Mononuclear cell (primary cell): ENCODE data around the gene ADAM12. TPM values are rescaled to one million over a fixed set of nuclear protein-coding genes. Genes with fewer than 3 reads are reported as not detected.

Experiments used
- H3K27me3 ChIP-seq: 2 replicates; pipeline ENCODE4 v1.6.0; 2011; ENCODE audit warnings: low read length, control low read depth; ENCODE audit not compliant: insufficient read depth
- H3K4me1 ChIP-seq: 2 replicates; pipeline ENCODE4 v1.5.1; 2011; ENCODE audit warnings: mild to moderate bottlenecking, low read length, control low read depth; ENCODE audit not compliant: insufficient read depth
- H3K4me3 ChIP-seq: 2 replicates; pipeline ENCODE4 v1.5.1; 2011; ENCODE audit warnings: mild to moderate bottlenecking, low read length, moderate library complexity
- H3K9me3 ChIP-seq: 2 replicates; pipeline ENCODE4 v1.5.1; 2011; ENCODE audit warnings: low read depth, mild to moderate bottlenecking, control low read depth, low read length
- total RNA-seq: library from RNA; depleted of rRNA; stranded (reverse); fragments of >200 nt; gene quantifications from one replicate; pipeline ENCODE4 v1.2.3, GENCODE V29; 2012

ADAM12 gene
- total RNA-seq, 1 donor, result 1.7 TPM

- Histone ChIP-seq H3K4me3 (no peak overlapping the region), H3K9me3 (no peaks in the 10 kb centered on the region), H3K27me3 (no peaks in the 10 kb centered on the region), H3K4me1 (peaks cover 10% of the 10 kb centered on the region)
Measured at GRCh38 chr10:126083009-126083408, 305.3 kb downstream of the ADAM12 start.

GRCh38 chr10:126081841-126082466, 306.3 kb downstream of the ADAM12 start:
- Histone ChIP-seq H3K27me3 (no peaks in the 10 kb centered on the region), H3K4me3 (no peak overlapping the region), H3K4me1 (peaks cover 2% of the 10 kb centered on the region), H3K9me3 (no peaks in the 10 kb centered on the region)

GRCh38 chr10:126080879-126081411, 307.3 kb downstream of the ADAM12 start:
- H3K9me3 ChIP-seq, result no peaks in the 10 kb centered on the region
- no peaks in the 10 kb centered on the region for H3K4me1 ChIP-seq
- no peak overlapping the region for H3K4me3 ChIP-seq
- no peaks in the 10 kb centered on the region for H3K27me3 ChIP-seq

GRCh38 chr10:126080291-126080825, 307.9 kb downstream of the ADAM12 start:
- H3K9me3 ChIP-seq, result no peaks in the 10 kb centered on the region
- no peaks in the 10 kb centered on the region for H3K4me1 ChIP-seq
- H3K4me3 ChIP-seq, result no peak overlapping the region
- H3K27me3 ChIP-seq, result no peaks in the 10 kb centered on the region

GRCh38 chr10:126075009-126075408, 313.3 kb downstream of the ADAM12 start:
- Histone ChIP-seq H3K9me3 (no peaks in the 10 kb centered on the region), H3K27me3 (no peaks in the 10 kb centered on the region), H3K4me1 (no peaks in the 10 kb centered on the region), H3K4me3 (no peak overlapping the region)

- H3K9me3 ChIP-seq, result no peaks in the 10 kb centered on the region
Measured at GRCh38 chr10:126074291-126074690, 314.0 kb downstream of the ADAM12 start.

GRCh38 chr10:126073606-126074005, 314.7 kb downstream of the ADAM12 start:
- Histone ChIP-seq H3K4me3 (no peak overlapping the region), H3K4me1 (no peaks in the 10 kb centered on the region), H3K27me3 (no peaks in the 10 kb centered on the region), H3K9me3 (no peaks in the 10 kb centered on the region)

More at GRCh38 chr10:126074291-126074690, 314.0 kb downstream of the ADAM12 start:
- Histone ChIP-seq H3K4me3 (no peak overlapping the region), H3K27me3 (no peaks in the 10 kb centered on the region), H3K4me1 (no peaks in the 10 kb centered on the region)

- no peaks in the 10 kb centered on the region for H3K9me3 ChIP-seq
- H3K27me3 ChIP-seq, result no peaks in the 10 kb centered on the region
- H3K4me1 ChIP-seq, result no peaks in the 10 kb centered on the region
- H3K4me3 ChIP-seq, result no peak overlapping the region
Measured at GRCh38 chr10:126072622-126073021, 315.7 kb downstream of the ADAM12 start.

GRCh38 chr10:126070476-126071215, 317.6 kb downstream of the ADAM12 start:
- Histone ChIP-seq H3K4me3 (no peak overlapping the region), H3K27me3 (no peaks in the 10 kb centered on the region), H3K4me1 (no peaks in the 10 kb centered on the region), H3K9me3 (no peaks in the 10 kb centered on the region)

- Histone ChIP-seq H3K4me1 (no peaks in the 10 kb centered on the region), H3K4me3 (no peak overlapping the region), H3K9me3 (no peaks in the 10 kb centered on the region), H3K27me3 (no peaks in the 10 kb centered on the region)
Measured at GRCh38 chr10:126068322-126068721, 320.0 kb downstream of the ADAM12 start.

GRCh38 chr10:126066456-126066855, 321.8 kb downstream of the ADAM12 start:
- Histone ChIP-seq H3K4me1 (no peaks in the 10 kb centered on the region), H3K9me3 (no peaks in the 10 kb centered on the region), H3K27me3 (no peaks in the 10 kb centered on the region), H3K4me3 (no peak overlapping the region)

- no peaks in the 10 kb centered on the region for H3K4me1 ChIP-seq
Measured at GRCh38 chr10:126065751-126066377, 322.4 kb downstream of the ADAM12 start.

GRCh38 chr10:126064512-126064911, 323.8 kb downstream of the ADAM12 start:
- no peaks in the 10 kb centered on the region for H3K9me3 ChIP-seq
- H3K27me3 ChIP-seq, result no peaks in the 10 kb centered on the region
- no peak overlapping the region for H3K4me3 ChIP-seq
- H3K4me1 ChIP-seq, result no peaks in the 10 kb centered on the region

More at GRCh38 chr10:126065751-126066377, 322.4 kb downstream of the ADAM12 start:
- no peaks in the 10 kb centered on the region for H3K9me3 ChIP-seq
- no peaks in the 10 kb centered on the region for H3K27me3 ChIP-seq
- H3K4me3 ChIP-seq, result no peak overlapping the region

GRCh38 chr10:126063353-126063791, 324.9 kb downstream of the ADAM12 start:
- Histone ChIP-seq H3K27me3 (peaks cover 2% of the 10 kb centered on the region), H3K4me3 (no peak overlapping the region), H3K4me1 (no peaks in the 10 kb centered on the region), H3K9me3 (no peaks in the 10 kb centered on the region)
